GM18511 (cell line): ENCODE results near the gene TBCC.

Source experiments
- ATAC-seq: cut with Tn5 transposase; IDR thresholded peaks from one replicate; pipeline ENCODE4 v1.9.1; 2021; ENCODE audit warnings: mild to moderate bottlenecking, moderate library complexity; ENCODE audit not compliant: unreplicated experiment

Gene TBCC

DNA sequence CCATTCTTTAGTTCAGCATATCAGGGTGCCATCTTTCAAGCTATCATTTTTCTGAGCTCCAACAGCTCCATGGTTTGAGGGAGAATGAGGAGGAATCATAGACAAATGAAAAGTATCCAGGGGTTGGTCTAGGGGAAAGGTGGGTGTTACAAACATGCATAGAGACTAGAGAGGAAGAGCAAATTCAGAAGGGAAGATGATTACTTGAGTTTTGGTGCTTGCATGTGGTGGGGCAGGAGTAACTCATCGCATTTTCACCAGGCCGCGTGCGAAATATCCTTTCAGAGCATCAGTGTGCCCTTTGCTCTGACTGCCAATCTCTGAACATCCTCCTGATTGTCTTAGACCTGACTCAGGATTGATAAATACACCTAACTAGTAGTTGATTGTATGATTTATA, 28.3 kb upstream of the TBCC start:
- ATAC-seq, result no peak

DNA sequence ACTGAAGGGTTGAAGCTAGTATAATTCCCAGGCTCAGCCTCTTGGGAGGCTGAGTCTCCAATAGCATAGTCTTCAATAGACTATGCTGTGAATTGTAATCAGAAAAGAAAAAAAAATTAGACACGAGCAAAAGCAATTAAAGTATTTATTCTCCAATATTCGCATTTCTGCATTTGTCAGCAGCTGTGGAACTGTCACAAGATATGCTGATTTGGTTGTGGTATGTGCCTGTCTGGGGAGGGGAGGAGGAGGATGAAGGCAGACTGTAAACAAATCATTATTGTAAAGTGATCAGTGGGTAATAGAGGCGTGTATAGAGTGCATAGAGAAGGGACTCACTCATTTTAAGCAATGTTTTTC, 25.8 kb upstream of the TBCC start:
- ATAC-seq, result no peak

DNA sequence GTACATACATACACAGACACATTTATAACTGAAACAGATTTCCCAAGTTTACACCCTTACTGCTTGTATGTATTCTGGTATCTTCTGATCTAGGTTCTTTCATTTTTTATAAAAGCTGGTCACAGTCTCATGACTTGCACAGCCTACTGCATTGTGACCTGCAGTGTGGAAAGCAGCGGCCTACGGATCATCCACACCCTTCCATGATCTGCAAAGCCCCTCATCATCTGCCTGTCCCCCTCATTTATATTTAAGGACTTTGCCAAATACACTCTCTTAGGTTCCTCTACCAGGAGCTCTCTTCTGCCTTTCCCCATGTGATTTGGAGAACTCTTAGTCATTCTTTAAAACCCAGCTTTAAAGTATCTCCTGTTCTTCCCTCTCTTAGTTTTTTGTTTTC, 23.9 kb upstream of the TBCC start:
- no peak for ATAC-seq

GRCh38 chr6:42769051-42769450, 23.1 kb upstream of the TBCC start:
- no peak for ATAC-seq

DNA sequence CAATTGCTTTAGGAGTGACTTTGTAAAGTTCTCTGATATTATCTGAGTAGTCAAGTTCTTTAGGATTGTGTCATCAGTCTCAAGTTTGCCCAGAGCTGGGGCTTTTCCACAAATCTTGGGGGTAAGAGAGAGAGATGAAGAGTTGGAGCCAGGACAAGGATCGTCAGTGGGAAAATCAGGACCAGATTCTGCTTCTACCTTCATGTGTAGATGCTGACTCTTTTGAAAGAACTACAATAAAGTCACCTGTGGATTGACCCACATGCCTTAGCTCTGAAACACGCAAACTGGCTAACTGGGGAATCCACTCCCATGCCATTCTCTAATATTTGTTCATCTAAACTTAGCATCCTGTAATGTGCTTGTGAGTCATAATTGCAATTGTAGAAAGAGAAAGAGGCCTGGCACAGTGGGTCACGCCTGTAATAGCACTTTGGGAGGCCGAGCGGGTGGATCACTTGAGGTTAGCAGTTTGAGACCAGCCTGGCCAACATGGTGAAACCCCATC, 20.3 kb upstream of the TBCC start:
- no peak for ATAC-seq

DNA sequence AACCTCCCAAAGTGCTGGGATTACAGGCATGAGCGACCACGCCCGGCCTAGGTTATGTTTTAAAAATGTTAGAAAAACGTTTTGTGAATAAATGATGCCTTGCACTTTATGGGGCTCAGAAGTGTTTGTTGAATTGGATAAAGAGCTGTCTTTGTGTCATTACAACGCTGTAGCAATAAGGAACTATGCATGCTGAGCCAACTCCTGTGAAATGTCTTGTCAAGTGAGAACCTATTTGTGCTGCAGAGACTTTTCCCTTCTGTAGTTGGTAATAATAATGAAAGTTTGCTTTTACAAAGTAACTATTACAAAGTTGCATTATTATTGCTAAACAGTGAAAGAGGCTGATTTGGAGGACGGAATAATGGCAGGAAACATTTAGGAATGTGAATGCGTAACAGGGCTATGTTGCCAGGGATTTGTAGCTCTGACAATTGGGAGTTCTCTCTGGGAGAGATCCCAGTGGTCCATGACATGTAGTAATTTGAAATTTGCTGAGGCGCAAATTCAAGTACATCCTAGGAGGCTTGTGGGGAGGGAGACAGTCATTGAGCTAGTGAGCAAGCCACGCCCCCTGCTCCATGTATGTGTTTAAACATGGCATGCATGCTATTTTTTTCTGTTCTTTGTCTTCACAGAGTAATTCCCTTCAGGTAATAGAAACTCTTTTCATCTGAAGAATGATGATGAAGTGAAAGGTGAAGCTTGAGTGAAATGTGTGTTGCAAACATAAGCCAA, 19.2 kb upstream of the TBCC start:
- no peak for ATAC-seq

GRCh38 chr6:42762950-42763349, 17.0 kb upstream of the TBCC start:
- ATAC-seq, result no peak

DNA sequence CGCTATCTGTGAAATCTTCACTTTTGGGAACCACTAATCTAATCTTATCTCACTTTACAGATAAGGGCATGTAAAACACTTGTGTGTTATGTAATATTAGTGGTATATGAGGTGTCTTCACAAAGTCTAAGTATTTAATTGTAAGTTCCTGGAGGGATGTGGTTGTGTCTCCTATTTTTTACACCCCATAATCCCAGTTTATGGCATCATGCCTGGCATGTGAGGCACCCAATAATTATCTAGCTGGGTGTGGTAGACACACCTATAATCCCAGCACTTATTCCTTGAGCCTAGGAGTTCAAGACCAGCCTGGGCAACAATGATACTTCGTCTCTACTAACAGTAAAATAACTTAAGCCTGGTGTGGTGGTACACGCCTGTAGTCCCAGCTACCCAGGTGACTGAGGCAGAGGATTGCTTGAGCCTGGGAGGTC, 16.5 kb upstream of the TBCC start:
- no peak for ATAC-seq

GRCh38 chr6:42761287-42762067, 15.6 kb upstream of the TBCC start:
- no peak for ATAC-seq

GRCh38 chr6:42758756-42759430, 13.0 kb upstream of the TBCC start:
- ATAC-seq, result no peak

GRCh38 chr6:42756722-42757121, 10.8 kb upstream of the TBCC start:
- ATAC-seq, result no peak

DNA sequence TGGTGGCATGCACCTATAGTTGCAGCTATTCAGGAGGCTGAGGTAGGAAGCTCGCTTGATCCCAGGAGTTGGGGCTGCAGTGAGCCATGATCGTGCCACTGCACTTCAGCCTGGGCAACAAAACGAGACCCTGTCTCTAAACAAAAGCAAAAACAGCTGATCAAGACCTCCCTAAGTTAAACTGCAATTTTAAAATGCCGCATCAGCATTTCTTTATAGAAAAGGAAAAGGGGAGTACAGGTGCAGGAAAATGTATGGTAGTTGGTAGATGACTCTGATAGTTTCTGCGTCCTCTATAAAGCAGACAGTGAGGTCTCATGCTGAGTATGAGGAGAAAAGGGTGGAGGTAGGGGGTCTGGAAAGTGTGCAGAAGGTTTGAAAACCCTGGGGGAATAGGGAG, 8.9 kb upstream of the TBCC start:
- no peak for ATAC-seq

GRCh38 chr6:42751055-42751454, 5.2 kb upstream of the TBCC start:
- ATAC-seq, result no peak

DNA sequence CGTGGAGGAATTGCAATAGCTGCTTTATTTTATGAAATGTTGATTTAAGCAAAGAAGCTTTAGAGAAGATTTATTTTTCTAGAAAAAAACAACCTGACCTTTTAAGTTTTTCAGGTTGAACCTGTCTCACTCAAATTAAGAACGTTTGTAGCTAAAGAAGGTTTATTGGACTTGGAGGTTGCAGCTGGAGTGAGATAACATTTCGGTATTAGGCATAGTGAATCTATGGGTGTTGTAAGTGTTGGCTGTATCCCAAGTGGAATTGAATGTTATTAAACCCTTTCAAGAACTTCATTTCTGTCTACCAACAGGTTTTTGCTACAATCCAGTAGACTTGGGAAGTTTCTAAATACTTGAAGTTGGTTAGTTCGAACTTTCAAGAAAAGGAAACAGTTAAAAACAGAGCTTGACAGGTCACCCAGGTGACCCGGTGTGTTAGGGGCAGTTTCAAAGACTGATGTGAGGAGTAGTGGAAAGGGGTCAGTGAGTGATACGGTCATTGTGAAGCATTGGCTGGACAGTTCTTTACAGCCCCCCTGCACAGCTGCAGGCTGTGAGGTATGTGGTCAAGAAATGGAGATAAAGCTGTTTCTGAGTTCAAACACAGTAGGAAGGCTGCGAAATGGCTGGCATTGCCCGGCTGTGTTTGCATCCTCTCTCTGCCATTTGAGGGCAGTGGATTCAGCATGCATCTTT, 2.4 kb upstream of the TBCC start:
- ATAC-seq, result no peak

GRCh38 chr6:42746463-42747391, 824 bp upstream of the TBCC start:
- peak; percentile 64 for ATAC-seq

DNA sequence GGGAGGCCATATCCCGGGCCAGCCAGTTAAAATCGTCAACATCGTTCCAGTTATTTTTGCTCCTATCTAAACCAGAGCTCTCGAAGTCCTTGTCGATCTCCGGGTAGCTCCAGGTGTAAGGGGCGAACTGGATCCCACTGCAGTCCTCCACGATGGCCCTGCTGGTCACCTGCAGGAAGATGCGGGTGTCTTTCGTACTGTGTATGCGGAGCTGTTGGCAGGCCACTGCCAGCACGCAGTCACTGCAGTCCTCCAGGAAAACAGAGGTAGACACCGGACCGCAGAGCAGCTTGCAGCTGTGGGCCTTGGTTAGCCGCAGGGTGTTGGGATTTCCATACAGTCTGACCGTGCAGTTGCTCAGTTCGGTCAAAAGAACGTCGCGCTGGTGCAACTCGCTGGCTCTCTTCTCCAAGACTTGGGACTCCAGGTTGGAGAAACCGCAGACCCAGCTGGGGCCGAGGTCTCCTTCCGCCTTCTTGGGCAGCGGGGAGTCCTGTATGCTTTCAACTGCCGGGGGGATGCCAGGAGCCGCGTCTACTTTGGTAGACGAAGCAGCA, 742 bp downstream of the TBCC start:
- ATAC-seq, result no peak

DNA sequence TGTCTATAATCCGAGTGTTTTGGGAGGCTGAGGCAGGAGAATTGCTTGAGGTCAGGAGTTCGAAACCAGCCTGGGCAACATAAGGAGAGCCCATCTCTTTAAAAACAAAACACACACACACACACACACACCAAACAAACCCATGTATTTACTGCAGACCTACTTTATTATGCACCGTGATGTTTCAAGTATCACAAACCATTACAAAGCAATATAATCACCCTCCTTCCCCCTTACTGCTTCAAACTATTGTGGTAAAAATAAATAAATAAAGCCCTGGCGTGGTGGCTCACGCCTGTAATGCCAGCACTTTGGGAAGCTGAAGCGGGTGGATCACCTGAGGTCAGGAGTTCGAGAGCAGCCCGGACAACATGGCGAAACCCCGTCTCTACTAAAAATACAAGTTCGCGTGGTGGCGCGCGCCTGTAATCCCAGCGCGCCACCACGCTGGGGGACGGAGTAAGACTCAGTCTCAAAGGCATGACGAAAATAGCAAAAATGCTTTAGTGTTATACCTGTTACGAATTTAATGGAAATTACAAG, 1.5 kb downstream of the TBCC start:
- ATAC-seq, result no peak

GRCh38 chr6:42742116-42742894, 3.6 kb downstream of the TBCC start:
- ATAC-seq, result no peak

- ATAC-seq, result no peak
These were observed 5.2 kb downstream of the TBCC start for GRCh38 chr6:42740725-42741124.
